Measurements from ENCODE around the gene EVPL.
"Not testable (repeated sequence)": the region's sequence is repeated elsewhere in the genome, so short reads cannot be mapped to it uniquely, and the experiment has no call there.

The EVPL gene

GRCh38 chr17:75996665-75997590, 30.2 kb downstream of the EVPL start:
- DNase-seq: peak in 3 of 5 experiments; percentile 17 to 29 (median 29)

GRCh38 chr17:75995385-75995925, 31.7 kb downstream of the EVPL start:
- DNase-seq: no peak

DNA sequence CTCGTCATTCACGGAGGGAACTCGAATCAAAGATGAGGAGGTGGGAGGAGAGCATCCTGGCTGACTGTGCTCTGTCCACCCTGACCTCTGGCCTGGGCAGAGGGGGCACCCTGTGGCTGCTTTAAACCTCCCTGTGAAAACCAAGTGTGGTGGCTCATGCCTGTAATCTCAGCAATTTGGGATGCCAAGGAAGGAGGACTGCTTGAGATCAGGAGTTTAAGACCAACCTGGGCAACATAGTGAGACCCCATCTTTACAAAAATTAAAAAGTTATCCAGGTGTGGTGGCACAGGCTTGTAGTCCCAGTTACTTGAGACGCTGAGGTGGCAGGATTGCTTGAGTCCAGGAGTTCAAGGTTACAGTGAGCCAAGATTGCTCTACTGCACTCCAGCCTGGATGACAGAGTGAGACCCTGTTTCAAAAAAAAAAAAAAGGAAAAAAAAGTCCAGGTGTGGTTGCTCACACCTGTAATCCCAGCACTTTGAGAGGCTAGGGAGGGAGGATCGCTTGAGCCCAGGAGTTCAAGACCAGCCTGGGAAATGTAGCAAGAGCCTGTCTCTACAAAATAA, 32.2 kb downstream of the EVPL start:
- no peak for DNase-seq

DNA sequence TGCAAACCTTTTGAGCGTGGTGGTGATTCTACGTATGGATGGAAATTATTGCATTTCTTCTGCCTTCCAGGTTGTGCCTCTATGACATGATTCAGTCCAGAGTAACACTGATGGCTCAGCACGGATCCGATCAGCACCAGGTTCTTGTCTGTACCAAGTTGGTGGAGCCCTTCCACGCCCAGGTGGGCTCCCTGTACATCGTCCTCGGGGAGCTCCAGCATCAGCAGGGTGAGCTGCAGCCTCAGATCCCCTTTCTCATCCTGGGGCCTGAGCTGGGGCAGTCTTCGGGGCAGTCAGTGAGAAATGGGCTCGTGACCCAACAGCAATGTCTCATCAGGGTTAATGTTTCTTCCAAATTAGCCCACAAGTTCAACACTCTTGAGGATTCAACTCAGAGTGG, 35.7 kb downstream of the EVPL start:
- DNase-seq: no peak

- DNase-seq: no peak
Observed at GRCh38 chr17:75987041-75987440, 40.1 kb downstream of the EVPL start.

DNA sequence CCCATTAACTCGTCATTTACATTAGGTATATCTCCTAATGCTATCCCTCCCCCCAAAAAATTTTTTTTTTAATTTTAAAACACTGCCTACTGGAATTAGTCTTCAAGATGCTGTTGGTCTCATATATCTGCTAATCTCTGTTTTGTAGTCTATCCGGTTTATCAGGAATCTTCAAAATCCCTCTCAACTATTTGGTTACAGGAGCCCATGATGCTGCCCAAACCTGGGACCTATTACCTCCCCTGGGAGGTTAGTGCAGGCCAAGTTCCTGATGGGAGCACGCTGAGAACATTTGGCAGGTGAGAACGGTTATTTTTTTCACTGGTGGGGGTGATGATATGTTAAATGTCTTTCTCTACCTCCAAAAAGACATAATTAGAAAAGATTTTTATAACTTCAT, 41.1 kb downstream of the EVPL start:
- no peak for DNase-seq

GRCh38 chr17:75983501-75984181, 43.5 kb downstream of the EVPL start:
- DNase-seq: no peak

GRCh38 chr17:75981019-75981615, 46.0 kb downstream of the EVPL start:
- DNase-seq: no peak

- no peak for DNase-seq
Observed at GRCh38 chr17:75980188-75981018, 46.7 kb downstream of the EVPL start.

DNA sequence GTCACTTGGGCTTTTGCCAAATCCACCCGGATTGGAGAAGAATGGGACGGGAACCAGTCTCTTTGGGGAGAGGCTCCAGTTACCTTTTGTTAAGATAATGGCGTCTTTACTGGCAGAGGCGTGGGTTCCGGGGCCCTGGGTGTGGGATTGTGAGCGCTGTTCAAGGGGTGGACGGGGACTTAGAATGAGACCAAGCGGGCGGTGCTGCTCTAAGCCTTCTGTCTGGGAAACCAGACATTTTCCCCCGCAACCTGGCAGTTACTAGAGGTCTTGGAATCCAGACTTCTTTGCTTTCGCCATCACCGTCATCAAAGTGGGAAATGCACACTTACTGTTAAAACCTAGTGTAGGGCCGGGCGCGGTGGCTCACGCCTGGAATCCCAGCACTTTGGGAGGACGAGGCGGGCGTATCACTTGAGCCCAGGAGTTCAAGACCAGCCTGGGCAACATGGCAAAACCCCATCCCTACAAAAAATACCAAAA, 47.4 kb downstream of the EVPL start:
- no peak for DNase-seq

- peak; percentile 87 to 98 (median 93) for DNase-seq
Observed at GRCh38 chr17:75978938-75979704, 48.0 kb downstream of the EVPL start, which contains the start of the genes ACOX1 and TEN1. Gene ACOX1 (minus strand): TSS chr17:75979166. CDS start chr17:75979073, 93 bp downstream. Gene TEN1 (plus strand): TSS chr17:75979240. CDS start chr17:75986193, 6,953 bp downstream.

- no peak for DNase-seq
Observed at GRCh38 chr17:75976175-75976848, 50.8 kb downstream of the EVPL start.

DNA sequence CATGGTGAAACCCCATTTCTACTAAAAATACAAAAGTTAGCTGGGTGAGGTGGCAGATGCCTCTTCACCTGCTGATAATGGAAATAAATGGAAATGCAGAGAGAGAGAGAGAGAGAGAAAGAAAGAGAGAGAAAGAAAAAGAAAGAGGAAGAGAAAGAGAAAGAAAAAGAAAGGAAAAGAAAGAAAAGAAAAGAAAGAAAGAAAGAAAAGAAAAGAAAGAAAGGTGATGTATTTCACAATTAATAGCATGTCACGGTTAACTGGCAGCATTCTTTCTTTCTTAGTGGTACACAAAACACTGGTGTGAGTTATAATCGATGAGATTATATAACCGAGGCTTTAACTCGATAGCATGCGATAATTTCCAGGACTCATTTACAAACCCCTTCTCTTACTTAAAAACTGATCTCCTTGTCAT, 51.3 kb downstream of the EVPL start:
- no peak for DNase-seq

- DNase-seq: not testable (repeated sequence)
Observed at GRCh38 chr17:75975187-75975586, 51.9 kb downstream of the EVPL start.

DNA sequence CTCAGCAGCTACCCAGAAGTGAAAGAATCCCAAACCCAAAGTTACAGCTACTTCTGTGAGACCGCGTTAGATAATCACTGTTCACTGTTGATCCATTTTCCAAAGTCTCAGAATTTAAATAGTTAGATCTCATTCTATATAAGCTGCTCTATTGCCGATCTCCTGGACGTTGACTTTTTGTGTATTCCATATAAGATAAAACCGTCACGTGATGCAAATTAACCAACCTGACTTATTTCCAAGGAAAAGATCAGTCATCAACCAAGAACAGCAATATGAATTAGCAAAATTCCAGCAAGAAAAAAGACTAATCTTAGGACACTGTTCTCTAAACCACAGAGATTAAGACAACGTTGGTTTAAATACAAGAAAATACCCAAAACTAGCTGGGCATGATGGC, 56.5 kb downstream of the EVPL start:
- DNase-seq: no peak

DNA sequence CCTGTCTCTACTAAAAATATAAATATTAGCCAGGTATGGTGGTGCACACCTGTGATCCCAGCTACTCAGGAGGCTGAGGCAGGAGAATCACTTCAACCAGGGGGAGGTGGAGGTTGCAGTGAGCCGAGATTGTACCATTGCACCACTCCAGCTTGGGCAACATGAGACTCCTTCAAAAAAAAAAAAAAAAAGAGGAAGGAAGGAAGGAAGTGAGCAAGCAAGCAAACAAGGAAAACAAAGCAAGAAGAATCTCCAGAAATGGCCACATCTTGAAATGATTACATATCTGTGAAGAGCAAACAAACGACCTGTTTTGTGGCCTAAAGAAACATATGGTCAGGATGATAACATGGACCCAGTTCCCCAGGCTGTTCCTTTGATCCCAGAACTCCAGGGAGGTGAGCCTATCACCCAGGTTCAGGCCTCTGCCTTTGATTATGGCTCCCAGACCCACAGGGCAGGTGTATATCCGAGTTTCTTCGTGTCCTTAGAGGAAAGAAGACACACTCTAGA, 57.0 kb downstream of the EVPL start:
- DNase-seq: no peak

- not testable (repeated sequence) for DNase-seq
Observed at GRCh38 chr17:75969044-75969443, 58.1 kb downstream of the EVPL start.

DNA sequence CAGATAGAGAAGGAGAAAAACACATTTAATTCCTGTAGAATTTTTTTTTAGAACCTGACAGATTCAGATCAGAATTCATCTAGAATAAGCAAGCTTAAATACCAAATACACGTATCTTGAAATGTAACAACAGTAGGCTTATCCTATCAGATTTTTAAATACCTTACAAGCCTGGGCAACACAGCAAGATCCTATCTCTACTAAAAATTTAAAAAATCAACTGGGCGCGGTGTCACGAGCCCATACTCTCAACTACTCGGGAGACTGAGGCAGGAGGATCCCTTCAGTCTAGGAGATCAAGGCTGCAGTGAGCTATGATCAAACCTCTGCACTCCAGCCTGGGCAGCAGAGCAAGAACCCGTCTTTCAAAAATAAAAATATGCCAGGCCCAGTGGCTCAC, 61.6 kb downstream of the EVPL start:
- DNase-seq: no peak

GRCh38 chr17:75959839-75960511, 67.1 kb downstream of the EVPL start:
- DNase-seq: no peak
